Activated CD4-positive, alpha-beta T cell treated with anti-CD3 and anti-CD28 coated beads, Interleukin-2, amount 10 ng/mL, durations not matched to agents 24 days and 14 days (primary cell): ENCODE results near the gene ETV3. TPM values are rescaled to one million over a fixed set of nuclear protein-coding genes. Genes with fewer than 3 reads are reported as not detected.
"Not testable (repeated sequence)": the region's sequence is repeated elsewhere in the genome, so short reads cannot be mapped to it uniquely, and the experiment has no call there.

ENCODE experiments used
- DNase-seq: peaks from one replicate; pipeline ENCODE4 v3.0.0; 2022
- H3K27ac Mint-ChIP-seq: one replicate; pipeline ENCODE4 v1.8.0; 2022; ENCODE audit warnings: mild to moderate bottlenecking, mixed read lengths
- H3K27me3 Mint-ChIP-seq: one replicate; pipeline ENCODE4 v1.8.0; 2022; ENCODE audit warnings: mixed read lengths
- H3K36me3 Mint-ChIP-seq: one replicate; pipeline ENCODE4 v1.8.0; 2022; ENCODE audit warnings: low read depth, mild to moderate bottlenecking, mixed read lengths
- H3K4me1 Mint-ChIP-seq: one replicate; pipeline ENCODE4 v1.8.0; 2021; ENCODE audit warnings: mixed read lengths
- H3K4me3 Mint-ChIP-seq: one replicate; pipeline ENCODE4 v1.8.0; 2022; ENCODE audit warnings: mild to moderate bottlenecking, moderate library complexity, mixed read lengths
- H3K9me3 Mint-ChIP-seq: one replicate; pipeline ENCODE4 v1.8.0; 2021; ENCODE audit warnings: mixed read lengths
- intact Hi-C: fragments of 100-400 bp; cut with micrococcal nuclease; formaldehyde crosslinking; loops from one replicate; pipeline ENCODE4 v1.15.1; 2023
- total RNA-seq: library from RNA; stranded (reverse); gene quantifications from 2 replicates; pipeline ENCODE4 v1.2.3, GENCODE V29; 2022

Gene ETV3
- total RNA-seq, 1 donor from 2014 or later: 40.4 TPM

GRCh38 chr1:157108448-157108847 lies 29.7 kb downstream of the ETV3 start:
- no peaks in the 10 kb centered on the region for H3K36me3 Mint-ChIP-seq
- no peaks in the 10 kb centered on the region for H3K9me3 Mint-ChIP-seq
- H3K4me1 Mint-ChIP-seq: peaks cover 18% of the 10 kb centered on the region
- no peak for DNase-seq
- H3K27ac Mint-ChIP-seq: no peak overlapping the region
- no peak overlapping the region for H3K4me3 Mint-ChIP-seq
- peaks cover 50% of the 10 kb centered on the region for H3K27me3 Mint-ChIP-seq
- intact Hi-C loops: no loop called here

GRCh38 chr1:157107702-157108101 lies 30.5 kb downstream of the ETV3 start:
- no peaks in the 10 kb centered on the region for H3K36me3 Mint-ChIP-seq
- H3K4me3 Mint-ChIP-seq: no peak overlapping the region
- no peaks in the 10 kb centered on the region for H3K9me3 Mint-ChIP-seq
- H3K4me1 Mint-ChIP-seq: peaks cover 17% of the 10 kb centered on the region
- no peak for DNase-seq
- H3K27me3 Mint-ChIP-seq: peaks cover 52% of the 10 kb centered on the region
- intact Hi-C loops: no loop called here
- peak overlapping the region; percentile 25 for H3K27ac Mint-ChIP-seq

- Mint-ChIP-seq H3K27me3 (peaks cover 50% of the 10 kb centered on the region), H3K27ac (no peak overlapping the region), H3K36me3 (no peaks in the 10 kb centered on the region), H3K4me3 (no peak overlapping the region), H3K4me1 (peaks cover 14% of the 10 kb centered on the region), H3K9me3 (no peaks in the 10 kb centered on the region)
- intact Hi-C loops: no loop called here
- DNase-seq: no peak
Measured at GRCh38 chr1:157106813-157107189, 31.4 kb downstream of the ETV3 start.

- Mint-ChIP-seq H3K36me3 (no peaks in the 10 kb centered on the region), H3K4me3 (no peak overlapping the region), H3K27ac (no peak overlapping the region), H3K4me1 (peaks cover 14% of the 10 kb centered on the region), H3K9me3 (no peaks in the 10 kb centered on the region), H3K27me3 (peaks cover 48% of the 10 kb centered on the region)
- peak; percentile 73 for DNase-seq
- intact Hi-C loops: no loop called here
Measured at GRCh38 chr1:157105988-157106812, 32.0 kb downstream of the ETV3 start.

GRCh38 chr1:157105298-157105987 lies 32.8 kb downstream of the ETV3 start:
- Mint-ChIP-seq H3K4me1 (peaks cover 14% of the 10 kb centered on the region), H3K4me3 (no peak overlapping the region), H3K36me3 (no peaks in the 10 kb centered on the region), H3K9me3 (no peaks in the 10 kb centered on the region), H3K27ac (no peak overlapping the region), H3K27me3 (peaks cover 50% of the 10 kb centered on the region)
- DNase-seq: no peak
- intact Hi-C loops: no loop called here

- Mint-ChIP-seq H3K4me3 (no peak overlapping the region), H3K27ac (no peak overlapping the region), H3K9me3 (no peaks in the 10 kb centered on the region), H3K36me3 (no peaks in the 10 kb centered on the region), H3K4me1 (peaks cover 14% of the 10 kb centered on the region), H3K27me3 (peaks cover 48% of the 10 kb centered on the region)
- no peak for DNase-seq
- intact Hi-C loops: no loop called here
Measured at GRCh38 chr1:157104598-157105293, 33.4 kb downstream of the ETV3 start.

GRCh38 chr1:157103268-157103667 lies 34.9 kb downstream of the ETV3 start:
- Mint-ChIP-seq H3K36me3 (no peaks in the 10 kb centered on the region), H3K27ac (no peak overlapping the region), H3K4me3 (no peak overlapping the region), H3K9me3 (no peaks in the 10 kb centered on the region), H3K27me3 (peaks cover 39% of the 10 kb centered on the region), H3K4me1 (peaks cover 15% of the 10 kb centered on the region)
- DNase-seq: no peak
- intact Hi-C loops: no loop called here

GRCh38 chr1:157101149-157101548 lies 37.0 kb downstream of the ETV3 start:
- no peaks in the 10 kb centered on the region for H3K36me3 Mint-ChIP-seq
- no peak overlapping the region for H3K27ac Mint-ChIP-seq
- intact Hi-C loops: no loop called here
- peaks cover 31% of the 10 kb centered on the region for H3K27me3 Mint-ChIP-seq
- H3K4me1 Mint-ChIP-seq: peaks cover 9% of the 10 kb centered on the region
- H3K4me3 Mint-ChIP-seq: no peak overlapping the region
- H3K9me3 Mint-ChIP-seq: no peaks in the 10 kb centered on the region
- no peak for DNase-seq

- DNase-seq: no peak
- no peaks in the 10 kb centered on the region for H3K36me3 Mint-ChIP-seq
- intact Hi-C loops: no loop called here
- peaks cover 5% of the 10 kb centered on the region for H3K4me1 Mint-ChIP-seq
- no peaks in the 10 kb centered on the region for H3K9me3 Mint-ChIP-seq
- H3K4me3 Mint-ChIP-seq: no peak within 1 kb of the TSS
- H3K27me3 Mint-ChIP-seq: peaks cover 24% of the 10 kb centered on the region
- H3K27ac Mint-ChIP-seq: peak within 1 kb of the TSS; percentile 34
Measured at GRCh38 chr1:157099633-157100009, 38.6 kb downstream of the ETV3 start, which contains the start of gene ETV3L. ETV3L (minus strand) TSS chr1:157099808; CDS start chr1:157099523, 285 bp downstream.

- Mint-ChIP-seq H3K27ac (peak overlapping the region; percentile 34), H3K27me3 (peaks cover 20% of the 10 kb centered on the region)
- H3K4me3 Mint-ChIP-seq, H3K9me3 Mint-ChIP-seq, H3K4me1 Mint-ChIP-seq, H3K36me3 Mint-ChIP-seq, intact Hi-C loops, DNase-seq: not testable (repeated sequence)
Measured at GRCh38 chr1:157098987-157099632, 39.1 kb downstream of the ETV3 start.

- H3K9me3 Mint-ChIP-seq: no peaks in the 10 kb centered on the region
- H3K27ac Mint-ChIP-seq: no peak overlapping the region
- H3K4me3 Mint-ChIP-seq: no peak overlapping the region
- intact Hi-C loops: no loop called here
- H3K27me3 Mint-ChIP-seq: peaks cover 17% of the 10 kb centered on the region
- DNase-seq: no peak
- peaks cover 2% of the 10 kb centered on the region for H3K4me1 Mint-ChIP-seq
- H3K36me3 Mint-ChIP-seq: no peaks in the 10 kb centered on the region
Measured at GRCh38 chr1:157098519-157098918, 39.7 kb downstream of the ETV3 start.

GRCh38 chr1:157097692-157098091 lies 40.5 kb downstream of the ETV3 start:
- H3K4me1 Mint-ChIP-seq: peaks cover 2% of the 10 kb centered on the region
- intact Hi-C loops: no loop called here
- peaks cover 13% of the 10 kb centered on the region for H3K27me3 Mint-ChIP-seq
- H3K27ac Mint-ChIP-seq: no peak overlapping the region
- H3K9me3 Mint-ChIP-seq: no peaks in the 10 kb centered on the region
- no peaks in the 10 kb centered on the region for H3K36me3 Mint-ChIP-seq
- no peak overlapping the region for H3K4me3 Mint-ChIP-seq
- no peak for DNase-seq

- H3K9me3 Mint-ChIP-seq: no peaks in the 10 kb centered on the region
- no peak overlapping the region for H3K27ac Mint-ChIP-seq
- no peak overlapping the region for H3K4me3 Mint-ChIP-seq
- no peak for DNase-seq
- H3K27me3 Mint-ChIP-seq: peaks cover 9% of the 10 kb centered on the region
- H3K4me1 Mint-ChIP-seq: peaks cover 2% of the 10 kb centered on the region
- no peaks in the 10 kb centered on the region for H3K36me3 Mint-ChIP-seq
- intact Hi-C loops: no loop called here
Measured at GRCh38 chr1:157096881-157097280, 41.3 kb downstream of the ETV3 start.
